HG03159 (cell line): ENCODE results near the gene PLXNA4.

ENCODE experiments used
- ATAC-seq: cut with Tn5 transposase; IDR thresholded peaks from one replicate; pipeline ENCODE4 v1.9.1; 2021; ENCODE audit warnings: mild to moderate bottlenecking, moderate library complexity; ENCODE audit not compliant: unreplicated experiment

PLXNA4 gene

DNA sequence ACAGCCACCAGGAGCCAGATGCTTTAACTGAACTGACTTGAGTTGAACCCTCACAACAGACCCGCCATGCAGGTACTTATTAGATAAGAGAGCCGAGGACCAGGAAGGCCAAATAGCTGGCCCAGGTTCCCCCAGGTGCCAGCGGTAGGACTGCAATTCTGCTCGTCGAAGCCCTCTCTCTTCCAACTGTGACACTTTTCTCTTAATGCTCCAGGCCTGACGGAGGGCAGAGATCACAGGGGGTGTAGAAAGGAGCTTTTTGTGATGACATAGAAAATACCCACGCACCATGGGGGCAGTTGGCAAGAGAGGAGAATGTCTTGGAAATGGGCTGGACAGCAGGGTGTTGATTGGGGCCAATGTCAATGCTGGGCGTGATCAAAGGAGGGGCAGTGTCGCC, 208.5 kb downstream of the PLXNA4 start:
- ATAC-seq = no peak

DNA sequence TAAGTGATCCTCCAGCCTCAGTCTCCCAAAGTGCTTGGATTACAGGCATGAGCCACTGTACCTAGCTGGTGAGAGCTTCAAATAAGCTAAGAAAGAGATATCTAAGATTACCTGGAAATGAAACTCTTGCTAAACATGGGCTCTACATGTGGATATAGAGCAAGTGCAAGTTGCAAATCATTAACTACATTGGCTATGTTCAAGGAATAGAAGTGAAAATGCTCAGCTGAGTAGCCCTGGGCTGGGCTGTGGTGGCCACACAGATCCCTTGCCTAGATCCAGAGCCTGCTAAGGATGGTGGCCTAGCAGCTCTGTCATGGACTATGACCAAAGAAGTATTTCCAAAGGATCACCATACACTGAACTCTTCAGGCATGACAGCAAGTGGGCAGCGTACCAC, 209.3 kb downstream of the PLXNA4 start:
- ATAC-seq = no peak

DNA sequence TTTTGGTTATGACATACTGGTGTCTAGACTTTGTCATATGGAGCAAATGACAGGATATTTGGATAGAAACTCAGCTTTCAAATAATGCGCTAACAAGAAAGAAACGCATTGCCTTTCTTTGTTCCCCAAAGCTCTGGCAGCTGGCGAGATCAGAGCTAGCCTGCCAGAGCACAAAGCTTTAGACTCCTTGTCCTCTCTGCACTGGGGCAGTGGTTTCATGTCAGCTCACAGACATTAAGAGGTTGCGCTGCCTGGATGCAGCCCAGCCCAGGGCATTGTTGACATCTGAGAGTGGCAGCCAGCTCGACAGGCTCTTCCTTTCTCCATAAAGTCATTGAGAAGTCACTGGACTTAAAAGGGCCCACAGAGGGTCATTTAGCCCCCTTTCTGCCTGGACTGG, 212.0 kb downstream of the PLXNA4 start:
- no peak for ATAC-seq

DNA sequence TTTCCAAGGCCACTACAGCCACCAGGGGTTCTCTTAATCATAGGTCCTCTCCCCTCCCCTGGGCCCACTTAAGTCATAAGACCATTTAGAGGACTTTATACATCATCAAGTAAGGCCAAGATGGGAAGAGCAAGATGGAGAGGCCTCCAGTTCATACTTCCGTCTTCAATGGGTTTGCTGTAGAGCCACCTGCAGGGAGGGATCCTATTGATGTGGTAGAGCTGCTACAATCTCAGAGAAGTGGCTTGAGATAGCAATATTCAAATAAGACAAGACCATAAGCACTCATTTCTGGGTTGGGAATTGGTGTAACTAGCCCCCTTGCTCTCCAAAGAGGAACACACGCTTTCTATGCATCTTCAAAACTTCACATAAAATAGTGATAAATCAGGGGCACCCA, 214.2 kb downstream of the PLXNA4 start:
- no peak for ATAC-seq

DNA sequence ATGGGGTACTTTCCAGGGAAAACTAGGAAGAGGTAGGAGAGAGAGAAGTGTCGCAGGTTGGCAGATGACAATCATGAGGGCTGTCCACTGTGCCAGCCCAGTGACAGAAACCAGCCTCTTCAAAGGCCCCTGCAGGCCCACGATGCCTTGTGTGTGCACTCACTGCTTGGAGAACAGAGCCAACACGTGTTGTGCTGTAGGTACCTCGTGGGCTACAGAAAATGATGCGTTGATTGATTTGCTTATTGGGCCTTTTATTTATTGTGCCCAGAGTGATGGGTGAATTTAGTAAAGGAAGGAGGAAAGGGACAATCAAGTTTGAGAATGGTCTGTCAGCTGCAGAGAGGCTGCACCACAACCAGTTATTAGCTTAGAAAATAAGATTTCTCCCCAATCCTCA, 215.1 kb downstream of the PLXNA4 start:
- ATAC-seq = no peak

DNA sequence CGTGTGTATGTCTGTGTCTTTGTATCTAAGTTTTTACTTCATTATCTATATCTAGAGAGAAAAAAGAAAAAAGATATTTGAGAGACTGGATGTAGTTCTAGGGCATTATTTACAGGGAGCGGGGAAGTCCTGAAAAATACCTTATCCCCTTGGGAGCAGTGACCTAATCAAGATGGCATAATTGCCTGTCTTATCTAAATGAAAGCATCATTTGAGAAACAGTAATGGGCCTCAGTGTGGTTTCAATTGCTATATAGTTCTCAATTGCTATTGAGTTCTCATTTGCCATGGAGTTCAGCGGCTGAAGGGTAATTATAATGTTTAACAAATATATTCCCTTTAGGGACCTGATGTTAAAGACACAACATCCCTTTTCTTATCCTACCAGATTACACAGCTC, 216.5 kb downstream of the PLXNA4 start:
- no peak for ATAC-seq

DNA sequence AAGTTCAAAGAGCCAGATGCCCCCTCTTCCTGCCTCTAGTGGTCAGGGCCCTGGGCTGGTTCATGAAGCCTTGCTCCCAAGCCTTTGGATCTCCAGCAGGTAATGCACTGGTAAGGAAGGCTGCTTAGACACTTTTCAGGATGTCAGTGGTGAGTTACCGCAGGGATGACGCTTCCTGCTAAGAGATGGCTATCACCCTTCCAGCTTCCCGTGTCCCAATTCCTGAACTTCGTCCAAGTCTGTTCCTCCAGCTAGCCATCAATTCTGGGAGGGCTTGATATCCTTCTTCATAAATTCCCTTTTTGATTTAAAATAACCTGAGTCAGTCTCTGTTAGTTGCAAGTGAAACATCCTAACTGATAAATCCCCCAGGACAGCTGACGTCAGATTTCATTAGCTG, 221.2 kb downstream of the PLXNA4 start:
- no peak for ATAC-seq

DNA sequence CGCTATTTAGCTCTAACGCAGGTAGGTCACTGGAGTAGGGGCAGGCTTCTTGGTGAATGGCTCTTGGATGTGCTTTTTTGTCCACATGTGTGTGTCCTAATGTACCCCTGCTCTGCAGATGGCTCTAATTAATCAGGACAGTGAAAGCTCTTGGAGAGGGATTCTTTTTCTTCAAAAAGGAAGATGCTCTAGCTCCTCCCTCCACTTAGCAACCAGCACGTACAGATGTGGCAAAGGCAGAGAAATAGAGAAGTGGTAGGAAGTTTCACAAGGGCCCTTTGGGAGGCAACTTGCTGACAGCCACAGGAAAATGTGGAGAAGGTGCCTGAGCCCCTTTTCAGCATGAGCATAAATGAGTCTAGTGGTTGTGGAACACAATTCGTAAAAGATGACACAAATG, 221.7 kb downstream of the PLXNA4 start:
- ATAC-seq = no peak

DNA sequence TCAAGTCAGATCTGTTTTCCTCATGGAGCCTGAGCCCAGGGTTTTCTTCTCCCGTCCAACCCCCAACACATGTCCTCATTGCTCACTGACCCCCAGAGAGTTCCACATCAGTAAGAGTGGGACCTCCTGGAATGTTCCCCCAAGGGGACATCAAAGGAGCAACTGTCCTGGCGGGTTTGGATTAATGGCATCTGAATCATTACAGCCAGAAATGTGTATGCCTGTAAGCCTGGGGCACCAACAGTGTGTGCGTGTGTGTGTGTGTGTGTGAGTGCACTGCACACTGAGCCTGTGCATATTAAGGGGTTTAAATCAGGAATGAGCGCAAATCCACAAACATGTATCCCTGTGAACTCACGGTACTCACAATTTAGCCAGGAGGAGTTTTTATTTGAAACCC, 222.3 kb downstream of the PLXNA4 start:
- no peak for ATAC-seq

DNA sequence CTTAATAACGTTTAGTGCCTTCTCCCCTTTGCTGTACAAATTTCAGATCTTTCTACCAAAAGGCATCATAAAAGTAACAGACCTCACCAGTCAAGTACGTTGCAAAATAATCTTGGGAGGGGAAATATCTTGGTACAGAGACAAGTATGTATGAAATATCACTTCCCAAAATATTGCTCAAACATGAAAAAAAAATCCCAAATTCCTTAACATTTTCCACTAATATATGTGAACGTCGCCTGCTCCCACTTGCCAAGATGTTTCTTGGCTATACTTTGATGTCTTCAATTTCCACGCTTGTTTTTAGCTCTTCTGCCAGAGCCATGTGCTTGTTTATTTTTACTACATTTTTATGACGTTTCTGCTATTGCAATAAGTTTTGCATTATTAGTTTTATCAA, 223.5 kb downstream of the PLXNA4 start:
- ATAC-seq = no peak

DNA sequence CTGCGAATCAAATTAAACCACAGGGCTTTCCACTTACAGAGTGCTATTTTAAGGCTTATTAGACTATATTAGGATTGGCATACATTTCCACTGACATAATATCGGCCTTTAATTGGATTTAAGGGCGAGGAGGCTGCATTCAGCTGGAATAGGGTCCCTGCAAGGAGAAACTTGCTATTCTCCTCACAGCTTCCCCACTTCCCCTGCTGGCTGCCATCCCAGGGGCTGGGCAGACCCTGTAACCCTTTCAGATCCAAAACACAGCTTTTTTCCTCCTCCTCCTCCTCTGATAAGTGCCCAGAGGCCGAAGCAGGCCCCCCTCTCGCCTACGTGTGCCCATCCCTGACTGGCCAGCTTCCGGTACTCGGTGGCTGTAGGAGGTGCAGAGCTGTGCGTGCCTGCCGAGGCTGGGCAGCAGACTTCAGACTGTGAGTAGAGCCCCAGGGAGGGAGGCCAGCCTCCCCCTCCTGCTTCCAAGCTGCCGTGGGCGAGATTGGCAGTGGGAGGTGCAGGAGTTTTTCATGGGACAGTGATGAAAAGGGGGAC, 224.2 kb downstream of the PLXNA4 start:
- ATAC-seq = no peak

DNA sequence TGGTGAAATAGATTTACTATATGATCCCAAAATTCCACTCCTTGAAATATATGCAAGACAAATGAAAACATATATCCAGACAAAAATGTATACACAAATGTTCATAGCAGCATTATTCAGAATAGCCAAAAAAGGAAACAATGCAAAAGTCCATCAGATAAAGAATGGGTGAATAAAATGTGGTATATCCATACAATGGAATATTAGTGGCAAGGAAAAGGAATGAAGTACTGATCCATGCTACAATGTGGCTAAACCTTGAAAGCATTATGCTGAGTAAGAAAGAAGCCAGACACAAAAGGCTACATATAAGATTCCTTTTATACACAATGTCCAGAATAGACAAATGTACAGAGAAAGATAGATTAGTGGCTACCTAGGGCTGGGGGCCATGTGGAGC, 225.5 kb downstream of the PLXNA4 start:
- no peak for ATAC-seq

DNA sequence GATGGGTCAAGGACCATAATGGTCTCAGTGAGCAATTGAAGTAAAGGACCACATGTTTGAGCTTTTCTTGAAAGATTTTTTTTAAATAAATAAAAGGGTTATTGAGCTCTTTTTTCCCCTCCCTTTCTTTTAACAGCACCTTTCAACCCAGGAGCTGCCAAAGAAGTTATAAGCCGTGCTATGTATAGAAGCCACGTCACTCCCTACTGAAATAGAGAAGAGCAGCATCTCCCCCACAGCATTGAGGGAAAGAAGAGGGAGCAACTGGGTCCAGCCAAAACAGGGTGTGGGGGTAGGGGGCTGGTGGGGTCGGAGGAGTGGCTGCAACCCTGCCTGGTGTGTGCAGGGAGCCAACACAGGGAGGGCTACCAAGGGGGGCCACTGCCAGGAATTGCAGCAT, 227.2 kb downstream of the PLXNA4 start:
- no peak for ATAC-seq

DNA sequence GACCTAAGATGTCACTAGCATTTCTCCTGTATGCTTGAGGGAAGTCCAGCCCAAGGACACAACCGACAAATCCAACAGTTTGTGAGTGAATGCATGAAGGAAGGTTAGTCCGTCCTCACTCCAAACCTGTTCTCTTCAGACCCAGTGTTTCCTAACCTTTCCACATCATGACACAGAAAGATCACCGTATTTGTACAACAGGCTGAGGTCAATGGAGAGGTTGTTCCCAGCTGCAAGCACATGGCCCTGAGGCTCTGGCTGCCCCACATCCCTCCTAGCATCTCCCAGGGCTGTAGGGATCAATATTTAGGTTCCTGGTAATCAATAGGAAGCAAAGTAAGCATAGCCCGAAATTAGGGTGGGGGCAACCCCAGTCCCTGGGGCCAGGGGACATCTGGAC, 227.9 kb downstream of the PLXNA4 start:
- ATAC-seq = no peak

DNA sequence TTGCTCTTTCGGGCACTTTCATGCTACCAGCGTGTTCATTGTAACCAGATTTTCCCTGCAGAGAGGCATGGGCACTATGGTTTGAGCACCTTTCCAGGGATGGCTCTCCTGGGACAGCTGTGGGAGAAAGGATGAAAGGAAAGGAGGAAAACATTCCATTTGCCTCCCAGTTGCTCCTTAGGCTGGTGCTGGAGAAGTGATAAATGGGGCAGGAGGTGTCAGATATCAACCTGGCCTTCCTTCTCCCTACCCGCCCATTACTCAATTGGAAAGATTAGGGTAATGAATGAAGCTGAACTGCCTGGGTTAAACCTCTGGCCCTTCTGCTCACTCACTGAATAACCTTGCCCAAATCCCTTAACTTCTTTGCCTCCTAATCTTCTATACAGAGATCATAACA, 228.4 kb downstream of the PLXNA4 start:
- ATAC-seq = no peak

DNA sequence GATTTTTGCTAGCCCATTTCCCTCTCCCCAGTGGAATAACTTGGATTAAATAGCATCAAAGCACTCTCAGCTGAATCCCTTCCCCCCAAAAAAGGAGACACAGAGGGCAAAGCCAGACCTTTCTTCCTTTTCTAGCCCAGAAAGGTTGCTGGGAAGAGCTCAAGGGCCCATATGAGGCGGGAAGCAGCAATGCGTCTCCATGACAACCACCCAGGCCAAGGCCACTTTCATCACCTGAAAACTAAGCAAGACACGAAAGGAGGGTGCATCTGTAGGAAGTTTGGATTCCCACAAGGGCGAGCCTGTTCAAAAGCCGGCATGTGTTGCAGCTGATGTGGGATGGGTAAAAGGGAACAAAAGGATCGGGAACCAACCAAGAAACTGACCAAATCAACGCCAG, 229.1 kb downstream of the PLXNA4 start:
- no peak for ATAC-seq

DNA sequence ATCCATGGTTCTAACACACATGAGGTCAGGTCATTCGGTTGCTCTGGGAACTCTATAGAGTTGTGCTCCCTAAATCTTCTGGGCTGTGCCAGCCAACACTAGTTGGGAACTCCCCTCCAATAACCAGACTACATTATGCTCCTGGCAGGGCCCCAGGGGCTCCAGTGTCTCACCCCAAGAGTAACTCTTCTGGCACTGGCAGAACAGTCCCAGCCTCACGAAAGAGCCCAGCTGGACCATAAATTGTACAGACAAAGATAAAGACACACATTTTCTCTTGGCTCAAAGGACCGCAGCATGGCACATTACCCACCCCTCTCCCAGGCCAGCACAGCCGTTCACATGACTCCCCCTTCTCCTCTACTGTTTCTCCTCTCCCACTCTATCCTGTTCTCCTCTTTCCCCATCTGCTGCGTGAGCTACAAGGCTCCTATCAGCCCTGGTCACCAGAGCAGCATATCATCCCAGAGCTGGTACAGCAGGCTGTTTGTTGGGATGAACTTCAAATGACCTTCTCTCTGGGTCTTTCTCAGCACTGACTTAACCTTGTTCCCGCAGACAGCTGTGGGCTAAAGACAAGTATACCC, 230.6 kb downstream of the PLXNA4 start:
- no peak for ATAC-seq

DNA sequence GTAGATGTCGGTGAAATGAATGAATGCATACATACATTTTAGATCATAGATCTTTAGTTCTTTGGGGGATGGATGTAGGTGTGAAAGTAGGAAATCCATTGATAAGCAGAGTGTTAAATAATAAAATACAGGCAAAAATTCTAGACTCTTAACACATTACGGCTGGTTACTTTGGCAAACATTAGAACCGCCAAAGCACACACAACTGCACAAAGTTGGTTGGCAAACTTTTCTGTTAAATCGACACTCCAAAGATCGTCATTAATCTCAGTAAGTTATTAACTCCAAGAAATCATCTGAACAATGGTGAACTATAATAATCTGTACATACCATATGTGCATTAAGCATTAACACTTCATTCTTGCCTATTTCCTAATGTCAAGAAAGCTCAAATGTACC, 231.2 kb downstream of the PLXNA4 start:
- no peak for ATAC-seq

DNA sequence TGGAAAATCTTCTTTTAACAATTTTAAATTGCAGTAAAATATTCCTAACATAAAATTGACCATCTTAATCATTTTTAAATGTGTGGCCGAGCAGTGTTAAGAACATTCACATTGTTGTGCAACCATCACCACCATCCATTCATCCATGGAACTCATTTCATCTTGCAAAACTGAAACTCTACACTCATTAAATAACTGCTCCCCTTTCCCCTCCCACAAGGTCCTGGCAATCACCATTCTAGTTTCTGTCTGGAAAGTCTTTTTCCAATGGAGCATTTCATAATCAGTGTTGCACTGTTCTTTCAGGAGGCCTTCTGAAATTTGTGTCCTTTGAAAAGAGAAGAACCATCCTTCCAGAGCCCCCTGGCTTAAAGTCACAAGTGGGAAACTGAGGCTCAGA, 233.1 kb downstream of the PLXNA4 start:
- ATAC-seq = no peak

DNA sequence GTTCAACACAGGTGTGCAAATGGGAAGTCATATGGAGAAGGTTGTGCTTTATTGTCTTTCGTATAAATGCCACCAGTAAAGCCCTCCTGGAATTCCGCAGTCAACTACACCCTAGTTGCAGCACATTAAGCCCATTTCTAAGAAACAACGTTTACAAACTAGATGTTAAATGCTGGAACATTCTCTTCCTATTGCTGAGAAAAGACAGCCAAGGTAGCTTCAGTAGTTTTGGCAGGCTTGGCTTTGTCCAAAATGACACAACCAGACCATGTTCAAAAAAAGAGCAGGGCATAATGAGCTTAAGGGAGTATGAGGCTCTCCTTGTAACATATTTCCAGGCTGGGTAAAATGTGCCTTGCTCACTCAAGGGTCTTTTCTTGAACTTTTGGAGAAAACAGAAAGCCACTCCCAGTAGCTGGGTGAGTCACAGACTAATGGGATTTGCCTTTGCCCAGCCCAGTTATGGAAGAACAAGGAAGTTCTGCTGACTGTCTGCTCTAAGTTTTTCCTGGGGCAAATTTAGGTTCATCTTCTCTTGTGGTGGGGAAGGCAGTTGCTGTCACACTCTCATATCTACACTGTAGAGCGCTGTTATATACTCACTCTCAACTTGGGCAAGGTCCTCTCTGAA, 238.7 kb downstream of the PLXNA4 start:
- ATAC-seq = no peak

DNA sequence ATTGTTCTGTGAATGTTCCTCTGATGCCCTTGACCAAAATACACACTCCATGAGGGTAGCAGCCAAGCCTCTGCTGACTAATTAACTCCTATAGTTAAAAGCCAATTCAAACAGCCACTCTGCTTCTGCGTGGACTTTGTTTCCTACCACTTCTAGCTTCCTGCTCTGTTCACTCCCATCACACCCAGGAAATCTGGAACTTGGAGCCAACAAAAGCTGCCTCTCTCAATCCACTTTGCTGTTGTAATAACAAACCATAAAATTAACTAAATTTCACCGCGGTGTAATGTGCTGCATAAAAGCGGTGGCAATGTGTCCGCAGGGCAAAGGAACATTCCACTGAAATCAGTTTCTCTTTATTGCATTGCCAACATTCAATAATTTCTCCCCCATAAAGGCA, 239.5 kb downstream of the PLXNA4 start:
- ATAC-seq = no peak

DNA sequence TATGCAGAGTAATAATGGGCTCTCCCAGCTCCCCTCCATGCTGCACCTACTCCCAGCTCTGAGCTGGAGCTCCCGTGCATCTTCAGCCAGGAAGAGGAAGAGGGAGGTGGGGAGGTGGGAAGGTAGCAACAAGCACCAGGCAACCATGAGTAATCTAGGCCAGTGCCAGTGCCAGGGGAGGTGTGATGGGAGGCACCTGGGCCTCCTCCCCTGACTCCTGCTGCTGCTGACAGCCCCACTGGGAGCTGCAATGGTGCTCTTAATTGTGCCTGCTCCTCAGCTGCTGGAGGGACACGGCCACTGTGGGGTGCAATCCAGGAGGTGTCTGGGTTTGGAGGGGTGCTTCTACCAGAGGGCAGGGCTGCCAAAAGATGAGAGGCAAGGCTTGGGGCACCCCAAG, 243.0 kb downstream of the PLXNA4 start:
- ATAC-seq = no peak

DNA sequence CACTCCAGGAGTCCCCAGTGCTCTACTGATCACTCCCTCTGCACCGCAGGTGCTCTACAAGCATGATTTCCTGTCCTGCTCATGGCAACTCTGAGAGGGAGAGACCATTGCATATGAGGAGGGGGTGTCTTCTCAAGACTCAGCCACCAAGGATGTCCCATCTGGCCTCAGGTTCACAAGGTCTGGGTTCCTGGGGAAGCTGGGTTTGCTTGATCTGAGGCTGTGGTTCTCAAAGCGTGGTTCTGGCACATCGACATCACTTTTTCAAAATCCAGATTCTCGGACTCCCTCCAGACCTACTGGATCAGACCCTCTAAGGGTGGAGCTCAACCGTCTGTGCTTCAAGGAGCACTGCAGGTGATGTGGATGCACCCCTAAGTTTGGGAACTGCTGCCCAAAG, 247.5 kb downstream of the PLXNA4 start:
- ATAC-seq = no peak
